HG03520 (cell line): ENCODE data around the gene IGF2R.
"Not testable (repeated sequence)": the region's sequence is repeated elsewhere in the genome, so short reads cannot be mapped to it uniquely, and the experiment has no call there.

ENCODE experiments used
- ATAC-seq: cut with Tn5 transposase; IDR thresholded peaks from one replicate; pipeline ENCODE4 v1.9.1; 2021; ENCODE audit warnings: mild to moderate bottlenecking, moderate library complexity; ENCODE audit not compliant: unreplicated experiment

IGF2R gene

GRCh38 chr6:159996087-159996622 is 27.3 kb downstream of the IGF2R start:
- no peak for ATAC-seq

DNA sequence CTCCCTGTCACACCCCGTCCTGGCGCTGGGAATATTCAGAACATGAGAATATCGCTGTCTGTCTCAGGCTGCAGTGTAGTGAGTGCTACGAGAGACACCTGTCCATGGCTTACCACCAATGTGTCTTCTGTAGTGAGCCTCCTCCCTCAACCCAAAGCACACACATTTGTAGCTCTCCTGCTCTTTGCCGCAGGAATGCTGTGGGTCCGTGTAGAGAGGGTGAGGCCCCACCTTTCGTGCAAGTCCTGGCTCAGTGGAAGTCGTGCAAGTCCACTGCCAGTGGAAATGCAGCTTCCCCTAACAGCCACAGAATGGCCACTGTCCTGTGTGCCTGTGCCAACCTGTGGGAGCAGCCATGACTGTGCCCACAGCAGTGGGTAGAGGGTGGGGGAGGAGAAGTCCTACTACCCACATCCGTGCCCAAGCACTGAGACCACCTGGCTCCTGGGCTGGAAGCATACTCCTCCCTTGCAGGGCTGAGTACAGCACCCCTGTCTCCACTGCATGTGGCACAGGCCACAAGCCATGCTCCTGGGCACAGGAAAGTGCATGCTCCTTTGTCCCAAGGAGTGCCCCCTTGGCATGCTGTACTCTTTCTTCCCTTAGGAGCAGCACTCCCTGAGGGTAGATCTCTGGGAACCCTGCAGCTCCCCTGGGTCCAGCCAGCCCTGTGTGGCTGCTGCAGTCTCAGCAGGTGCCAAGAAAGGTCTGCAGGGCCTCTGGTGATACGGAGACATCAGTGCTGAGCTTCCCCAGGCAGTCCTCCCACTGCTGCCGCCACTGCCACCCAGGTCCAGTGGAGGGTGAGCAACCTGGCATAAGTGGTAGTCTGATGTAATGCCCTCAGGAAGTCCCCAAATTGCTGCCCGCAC is 28.0 kb downstream of the IGF2R start:
- no peak for ATAC-seq

DNA sequence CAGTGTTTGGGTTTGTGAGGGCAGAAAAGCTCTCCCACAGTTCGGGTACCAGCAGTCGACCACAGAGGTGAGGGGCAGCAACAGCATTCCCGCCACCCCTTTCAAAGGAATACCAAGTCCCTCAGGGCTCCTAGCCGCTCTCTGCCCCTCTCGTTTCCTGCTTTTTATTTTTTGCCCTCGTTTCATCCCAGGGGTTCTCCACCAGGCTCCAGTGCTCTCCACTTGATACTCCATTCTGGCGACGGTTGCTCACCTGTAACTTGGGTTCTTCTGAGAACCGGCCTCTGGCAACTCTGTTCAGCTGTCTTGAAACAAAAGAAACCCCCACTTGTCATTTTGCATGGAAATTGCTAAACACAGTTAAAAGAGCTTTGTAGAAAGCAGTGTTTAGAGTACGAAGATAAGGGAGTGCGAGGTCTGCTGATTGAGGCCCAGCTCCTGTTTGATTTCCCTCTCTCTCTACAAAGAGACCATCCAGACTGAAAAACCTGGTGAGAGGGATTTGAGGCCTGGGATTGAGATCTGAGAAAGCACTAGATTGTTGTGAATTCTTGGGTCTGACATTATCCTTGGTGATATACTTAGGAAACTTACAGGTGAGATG is 28.7 kb downstream of the IGF2R start:
- no peak for ATAC-seq

GRCh38 chr6:159998538-159998937 is 29.7 kb downstream of the IGF2R start:
- ATAC-seq = no peak

DNA sequence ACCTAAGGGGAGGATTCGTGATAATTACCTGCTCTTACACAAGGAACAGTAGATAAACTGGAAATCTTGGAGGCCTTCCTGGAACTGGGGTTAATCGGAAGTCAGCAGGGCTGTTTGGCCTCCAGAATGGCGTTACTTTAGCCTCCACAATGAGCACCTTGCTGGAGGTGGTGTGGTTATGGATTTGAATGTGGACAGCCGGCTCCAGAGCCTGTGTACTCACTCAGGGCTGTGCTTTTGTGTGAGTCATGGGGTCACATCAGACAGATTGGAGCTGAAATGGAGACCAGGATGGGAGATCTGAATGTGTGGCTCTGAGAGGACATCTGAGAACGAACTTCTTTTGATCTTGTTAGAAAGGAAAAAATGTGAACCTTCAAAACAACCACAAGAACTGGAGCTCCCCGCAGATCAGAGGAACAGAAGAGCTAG is 30.4 kb downstream of the IGF2R start:
- no peak for ATAC-seq

DNA sequence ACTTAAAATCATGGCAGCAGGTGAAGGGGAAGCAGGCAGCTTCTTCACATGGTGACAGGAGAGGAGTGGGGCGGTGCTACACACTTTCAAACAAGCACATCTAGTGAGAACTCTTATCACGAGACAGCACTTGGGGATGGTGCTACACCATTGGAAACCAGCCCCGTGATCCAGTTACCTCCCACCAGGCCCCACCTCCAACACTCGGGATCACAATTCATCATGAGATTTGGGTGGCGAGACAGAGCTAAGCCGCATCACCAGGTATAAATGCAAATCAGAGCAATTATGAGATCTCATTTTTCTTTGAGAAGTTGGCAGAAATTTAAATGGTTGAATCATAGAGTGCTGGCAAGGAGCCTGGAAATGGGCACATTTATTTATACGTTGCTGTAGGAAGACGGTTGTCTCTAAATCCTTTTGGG is 31.4 kb downstream of the IGF2R start:
- ATAC-seq = no peak

DNA sequence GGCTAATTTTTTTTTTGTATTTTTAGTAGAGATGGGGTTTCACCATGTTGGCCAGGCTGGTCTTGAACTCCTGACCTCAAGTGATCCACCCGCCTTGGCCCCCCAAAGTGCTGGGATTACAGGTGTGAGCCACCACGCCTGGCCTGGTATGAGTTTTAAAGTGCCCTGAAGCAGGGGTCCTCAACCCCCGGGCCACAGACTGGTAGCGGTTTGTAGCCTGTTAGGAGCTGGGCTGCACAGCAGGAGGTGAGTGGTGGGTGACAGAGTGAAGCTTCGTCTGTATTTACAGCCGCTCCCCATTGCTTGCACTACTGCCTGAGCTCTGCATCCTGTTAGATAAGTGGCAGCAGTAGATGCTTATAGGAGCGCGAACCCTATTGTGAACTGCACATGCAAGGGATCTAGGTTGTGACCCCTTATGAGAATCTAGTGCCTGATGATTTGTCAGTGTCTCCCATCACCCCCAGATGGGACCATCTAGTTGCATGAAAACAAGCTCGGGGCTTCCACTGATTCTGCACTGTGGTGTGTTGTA is 32.1 kb downstream of the IGF2R start:
- ATAC-seq = not testable (repeated sequence)

DNA sequence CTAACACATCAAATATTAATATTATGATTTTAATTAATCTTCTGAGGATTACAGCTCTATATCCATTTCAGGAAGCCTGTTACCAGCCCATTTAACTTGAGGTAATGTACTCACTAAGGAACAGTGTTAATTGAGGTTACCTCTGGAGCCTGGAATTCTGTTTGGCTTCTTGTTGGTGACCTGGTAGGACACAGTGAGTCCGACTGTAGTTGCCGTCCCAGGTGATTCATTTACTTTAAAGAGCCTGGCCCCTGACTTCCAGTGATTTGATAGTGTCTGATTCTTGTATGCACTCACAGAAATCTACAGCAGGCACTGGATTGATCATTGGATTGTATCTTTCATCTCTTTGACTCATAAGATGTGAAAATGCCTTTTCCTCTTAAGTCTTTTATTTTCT is 34.0 kb downstream of the IGF2R start:
- no peak for ATAC-seq

DNA sequence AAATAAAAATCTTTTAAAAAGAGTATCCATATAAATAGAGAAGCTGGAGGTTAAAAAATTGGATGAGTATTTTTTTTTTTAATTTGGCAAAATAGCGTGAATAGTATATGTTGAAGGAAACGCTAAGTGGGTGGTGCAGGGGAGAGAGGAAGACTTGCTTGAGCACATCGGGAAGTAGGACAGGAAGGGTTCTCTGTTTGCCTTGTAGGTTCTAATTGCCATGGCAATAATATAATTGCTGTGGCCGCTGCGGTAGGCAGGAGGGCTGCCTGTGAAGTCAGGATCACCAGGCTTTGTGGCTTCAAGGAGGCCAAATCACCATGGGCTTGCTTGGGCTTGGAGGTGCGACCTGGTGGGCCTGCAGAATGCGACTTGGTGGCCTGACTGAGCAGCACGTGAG is 35.1 kb downstream of the IGF2R start:
- no peak for ATAC-seq

- ATAC-seq = no peak
These were observed 35.7 kb downstream of the IGF2R start for GRCh38 chr6:160004419-160005175.

- ATAC-seq = no peak
These were observed 36.3 kb downstream of the IGF2R start for GRCh38 chr6:160005211-160005610.

- ATAC-seq = no peak
These were observed 37.1 kb downstream of the IGF2R start for GRCh38 chr6:160005861-160006540.

- no peak for ATAC-seq
These were observed 38.3 kb downstream of the IGF2R start for GRCh38 chr6:160007145-160007544.

GRCh38 chr6:160007611-160008010 is 38.7 kb downstream of the IGF2R start:
- ATAC-seq = no peak

GRCh38 chr6:160010067-160010466 is 41.2 kb downstream of the IGF2R start:
- ATAC-seq = no peak

GRCh38 chr6:160013987-160014868 is 45.3 kb downstream of the IGF2R start:
- ATAC-seq = no peak

DNA sequence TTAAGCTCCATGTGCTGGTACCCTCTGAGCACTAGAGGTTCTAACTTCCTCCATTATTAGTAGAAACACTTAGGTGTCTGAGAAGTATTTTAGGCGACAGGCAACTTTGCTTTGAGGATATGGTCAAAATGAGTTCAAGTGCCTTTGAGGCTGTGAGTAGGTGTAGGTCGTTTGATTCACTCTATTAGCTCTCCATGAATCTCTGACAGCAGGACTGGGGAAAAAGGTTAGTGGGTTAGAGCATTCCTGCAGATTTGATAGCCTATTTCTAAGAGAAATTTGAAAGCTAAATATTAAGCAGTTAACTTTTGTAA is 45.9 kb downstream of the IGF2R start:
- no peak for ATAC-seq

DNA sequence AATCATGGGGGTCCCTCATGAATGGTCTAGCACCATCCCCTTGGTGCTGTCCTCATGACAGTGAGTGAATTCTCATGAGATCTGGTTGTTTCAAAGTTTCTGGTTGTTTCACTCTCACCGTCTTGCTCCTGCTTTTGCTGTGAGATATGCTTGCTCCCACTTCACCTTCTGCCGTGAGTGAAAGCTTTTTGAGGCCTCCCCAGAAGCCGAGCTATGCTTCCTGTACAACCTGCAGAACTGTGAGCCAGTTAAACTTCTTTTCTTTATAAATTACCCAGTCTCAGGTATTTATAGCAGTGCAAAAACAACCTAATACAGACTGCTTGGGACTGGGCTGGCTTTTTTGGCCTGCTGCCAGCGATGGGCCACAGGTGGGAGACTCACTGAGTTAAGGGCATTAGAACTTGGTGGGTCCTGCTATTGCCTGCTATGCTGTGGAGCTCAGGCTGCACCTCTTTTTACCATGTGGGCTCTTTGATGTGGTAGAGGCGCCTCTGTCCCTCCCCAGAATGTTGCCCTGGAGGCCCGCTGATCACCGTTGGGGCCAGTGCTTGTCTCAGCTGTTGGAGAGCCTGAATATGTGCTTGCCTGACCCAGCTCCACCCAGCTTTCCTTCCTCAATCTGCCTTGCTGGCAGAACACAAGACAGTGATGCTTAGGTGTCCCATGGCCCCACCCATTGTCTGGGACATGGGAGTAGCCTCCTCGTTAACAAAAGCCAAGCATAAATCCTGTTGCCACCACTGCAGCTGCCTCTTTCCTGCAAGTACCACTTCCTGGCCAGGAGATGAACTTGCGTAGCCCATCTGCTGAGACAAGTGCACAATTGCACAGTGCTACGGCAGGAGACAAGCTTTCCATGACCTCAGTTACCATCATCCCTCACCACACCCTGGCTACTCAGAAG is 47.1 kb downstream of the IGF2R start:
- ATAC-seq = no peak

DNA sequence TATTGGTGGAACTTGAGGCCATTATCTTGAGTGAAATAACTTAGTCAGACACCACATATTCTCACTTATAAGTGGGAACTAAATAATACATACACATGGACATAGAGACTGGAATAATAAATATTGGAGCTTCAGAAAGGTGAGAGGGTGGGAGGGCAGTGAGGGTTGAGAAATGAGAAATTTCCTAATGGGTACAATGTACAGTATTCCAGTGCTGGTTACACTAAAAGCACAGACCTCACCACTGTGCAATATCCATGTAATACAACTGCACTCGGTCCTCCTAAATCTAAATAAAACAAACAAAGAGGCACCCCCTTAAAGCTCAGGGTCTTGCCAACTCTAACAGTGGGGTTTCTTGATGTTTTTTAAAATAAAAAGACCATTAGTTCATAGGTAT is 53.2 kb downstream of the IGF2R start:
- ATAC-seq = no peak
